Cardiac muscle cell (in vitro differentiated cells and primary cell): ENCODE results near the gene PTCD1. TPM values are rescaled to one million over a fixed set of nuclear protein-coding genes. Genes with fewer than 3 reads are reported as not detected.

Experiments
- DNase-seq, 2 donors: peaks; one replicate each; pipeline versions ENCODE4 v3.0.0 to v3.0.0-alpha.2; 2010 to 2017; ENCODE audit warnings: low read depth in 1 of 2, low spot score in 1 of 2
- H3K27ac ChIP-seq: fragments of 200-600 bp; sonication (generic); 2 replicates; pipeline ENCODE4 v1.5.1; 2016
- H3K27me3 ChIP-seq: fragments of 200-600 bp; sonication (generic); 2 replicates; pipeline ENCODE4 v1.6.0; 2016; ENCODE audit warnings: control low read depth
- H3K36me3 ChIP-seq: fragments of 200-600 bp; sonication (generic); 2 replicates; pipeline ENCODE4 v1.5.1; 2016; ENCODE audit warnings: control low read depth
- H3K4me1 ChIP-seq: fragments of 200-600 bp; sonication (generic); 2 replicates; pipeline ENCODE4 v1.8.1; 2017; ENCODE audit warnings: low read depth, mild to moderate bottlenecking, mixed run types
- H3K4me3 ChIP-seq: fragments of 200-600 bp; sonication (generic); 2 replicates; pipeline ENCODE4 v1.5.1; 2016; ENCODE audit warnings: mild to moderate bottlenecking
- H3K9me3 ChIP-seq: fragments of 200-600 bp; sonication (generic); 2 replicates; pipeline ENCODE4 v1.5.1; 2017; ENCODE audit warnings: low read depth, mild to moderate bottlenecking, control low read depth
- polyA plus RNA-seq: library from polyadenylated mRNA; unstranded; fragments of >200 nt; fragmentation: Nextera tagmentation; extraction: Ambion mirVana; gene quantifications from 2 replicates; pipeline ENCODE4 v1.2.1, GENCODE V29; 2016
- total RNA-seq: library from RNA; depleted of rRNA; stranded (reverse); fragments of >200 nt; gene quantifications from 2 replicates; pipeline ENCODE4 v1.2.3, GENCODE V29; 2016
- TF ChIP-seq, protein P1 (sequence below): IDR thresholded peaks from 2 replicates; pipeline ENCODE4 v1.5.1; 2012; ENCODE audit warnings: low read depth, mild to moderate bottlenecking, low read length

PTCD1 gene
- total and polyA plus RNA-seq, 2 experiments from 2014 or later: 6.1 to 27.9 TPM

DNA sequence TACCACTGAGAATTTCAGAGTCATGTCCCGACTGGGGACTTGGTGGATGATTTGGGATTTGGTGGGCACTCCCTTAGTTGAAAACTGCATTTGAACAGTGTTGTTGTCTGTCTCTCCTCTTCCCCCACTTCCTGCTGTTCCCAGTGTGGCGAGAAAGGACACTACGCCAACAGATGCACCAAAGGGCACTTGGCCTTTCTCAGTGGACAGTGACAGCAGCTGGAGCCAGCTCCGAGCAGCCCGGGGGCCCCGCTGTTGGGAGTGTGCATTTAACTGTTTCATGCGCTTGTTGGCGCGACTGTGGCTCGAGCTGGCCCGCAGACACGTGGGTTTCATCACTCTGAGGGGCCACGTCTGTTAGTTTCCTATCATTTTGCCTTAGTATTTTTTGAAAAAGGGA is 17.7 kb upstream of the PTCD1 start:
- TF ChIP-seq, protein P1, sequence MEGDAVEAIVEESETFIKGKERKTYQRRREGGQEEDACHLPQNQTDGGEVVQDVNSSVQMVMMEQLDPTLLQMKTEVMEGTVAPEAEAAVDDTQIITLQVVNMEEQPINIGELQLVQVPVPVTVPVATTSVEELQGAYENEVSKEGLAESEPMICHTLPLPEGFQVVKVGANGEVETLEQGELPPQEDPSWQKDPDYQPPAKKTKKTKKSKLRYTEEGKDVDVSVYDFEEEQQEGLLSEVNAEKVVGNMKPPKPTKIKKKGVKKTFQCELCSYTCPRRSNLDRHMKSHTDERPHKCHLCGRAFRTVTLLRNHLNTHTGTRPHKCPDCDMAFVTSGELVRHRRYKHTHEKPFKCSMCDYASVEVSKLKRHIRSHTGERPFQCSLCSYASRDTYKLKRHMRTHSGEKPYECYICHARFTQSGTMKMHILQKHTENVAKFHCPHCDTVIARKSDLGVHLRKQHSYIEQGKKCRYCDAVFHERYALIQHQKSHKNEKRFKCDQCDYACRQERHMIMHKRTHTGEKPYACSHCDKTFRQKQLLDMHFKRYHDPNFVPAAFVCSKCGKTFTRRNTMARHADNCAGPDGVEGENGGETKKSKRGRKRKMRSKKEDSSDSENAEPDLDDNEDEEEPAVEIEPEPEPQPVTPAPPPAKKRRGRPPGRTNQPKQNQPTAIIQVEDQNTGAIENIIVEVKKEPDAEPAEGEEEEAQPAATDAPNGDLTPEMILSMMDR: no peak
- no peak for DNase-seq
- H3K9me3 ChIP-seq: no peaks in the 10 kb centered on the region
- H3K27me3 ChIP-seq: no peaks in the 10 kb centered on the region
- H3K4me1 ChIP-seq: peaks cover 3% of the 10 kb centered on the region
- H3K36me3 ChIP-seq: peaks cover 37% of the 10 kb centered on the region
- H3K27ac ChIP-seq: peak overlapping the region; percentile 34
- no peak overlapping the region for H3K4me3 ChIP-seq

DNA sequence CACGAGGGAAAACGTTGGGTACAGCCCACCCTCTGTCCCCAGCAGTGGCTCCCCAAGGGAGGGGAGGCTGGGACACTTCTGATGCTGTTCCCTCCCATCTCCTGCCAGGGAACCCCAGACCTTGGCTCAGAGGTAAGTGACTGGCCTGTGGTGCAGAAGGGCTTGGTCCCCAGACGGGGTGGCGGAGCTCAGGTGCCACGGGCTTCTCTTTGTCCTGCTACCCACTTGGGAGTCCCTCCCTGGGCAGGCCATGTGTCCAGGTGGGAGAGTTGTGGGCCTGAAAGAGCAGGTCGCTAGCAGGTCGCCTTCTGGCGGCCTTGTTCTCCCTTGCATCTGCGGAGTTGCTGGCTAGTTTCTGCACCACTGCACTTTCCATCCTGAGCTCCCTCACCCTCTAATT is 17.3 kb upstream of the PTCD1 start:
- DNase-seq: no peak
- no peak overlapping the region for H3K4me3 ChIP-seq
- TF ChIP-seq, protein P1: no peak
- H3K27me3 ChIP-seq: no peaks in the 10 kb centered on the region
- H3K36me3 ChIP-seq: peaks cover 41% of the 10 kb centered on the region
- H3K4me1 ChIP-seq: peaks cover under 1% of the 10 kb centered on the region
- H3K9me3 ChIP-seq: no peaks in the 10 kb centered on the region
- H3K27ac ChIP-seq: peak overlapping the region; percentile 34

DNA sequence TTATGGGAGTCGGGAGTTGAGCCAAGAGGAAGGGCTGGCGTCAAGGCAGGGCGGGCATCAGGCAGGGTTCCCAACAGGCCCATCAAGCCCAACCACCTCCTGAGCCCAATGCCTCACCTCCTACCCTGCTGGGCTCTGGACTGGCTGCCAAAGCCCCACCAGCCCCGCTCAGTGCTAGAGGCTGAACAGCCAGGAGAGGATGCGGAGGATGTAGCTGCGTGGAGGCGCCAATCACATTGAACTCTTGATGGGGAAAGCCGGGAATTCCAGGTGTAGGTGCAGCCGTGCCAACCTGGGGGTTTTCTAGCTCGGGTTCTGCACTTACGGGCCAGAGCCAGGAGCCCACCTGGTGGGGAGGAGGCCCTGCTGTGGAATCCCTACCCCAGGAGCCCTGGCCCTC is 14.5 kb upstream of the PTCD1 start:
- Histone ChIP-seq H3K27me3 (no peaks in the 10 kb centered on the region), H3K4me1 (no peaks in the 10 kb centered on the region), H3K4me3 (no peak overlapping the region), H3K9me3 (no peaks in the 10 kb centered on the region), H3K36me3 (peaks cover 45% of the 10 kb centered on the region), H3K27ac (no peak overlapping the region)
- DNase-seq: no peak
- TF ChIP-seq, protein P1: no peak

DNA sequence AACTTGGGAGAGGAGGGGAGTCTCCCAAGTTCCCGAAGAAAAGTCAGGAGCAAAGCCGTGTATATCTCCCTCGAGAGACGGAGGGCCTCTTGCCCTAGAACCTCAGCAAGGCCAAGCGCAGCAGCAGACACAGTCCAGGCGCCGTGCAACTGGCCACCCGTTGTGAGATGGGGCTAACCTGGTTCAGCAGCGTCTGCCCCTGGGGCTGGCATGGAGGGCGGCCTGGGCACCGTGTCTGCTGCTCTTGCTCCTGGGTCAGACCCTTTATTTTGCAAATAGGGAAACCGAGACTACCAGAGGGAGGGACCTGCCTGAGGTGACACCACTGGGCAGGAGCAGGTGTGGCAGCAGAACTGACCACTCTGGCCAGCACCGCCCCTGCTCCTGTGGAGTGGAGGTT is 13.9 kb upstream of the PTCD1 start:
- H3K36me3 ChIP-seq: peaks cover 44% of the 10 kb centered on the region
- TF ChIP-seq, protein P1: no peak
- H3K27me3 ChIP-seq: no peaks in the 10 kb centered on the region
- H3K4me3 ChIP-seq: no peak overlapping the region
- H3K4me1 ChIP-seq: no peaks in the 10 kb centered on the region
- DNase-seq: no peak
- no peak overlapping the region for H3K27ac ChIP-seq
- no peaks in the 10 kb centered on the region for H3K9me3 ChIP-seq

DNA sequence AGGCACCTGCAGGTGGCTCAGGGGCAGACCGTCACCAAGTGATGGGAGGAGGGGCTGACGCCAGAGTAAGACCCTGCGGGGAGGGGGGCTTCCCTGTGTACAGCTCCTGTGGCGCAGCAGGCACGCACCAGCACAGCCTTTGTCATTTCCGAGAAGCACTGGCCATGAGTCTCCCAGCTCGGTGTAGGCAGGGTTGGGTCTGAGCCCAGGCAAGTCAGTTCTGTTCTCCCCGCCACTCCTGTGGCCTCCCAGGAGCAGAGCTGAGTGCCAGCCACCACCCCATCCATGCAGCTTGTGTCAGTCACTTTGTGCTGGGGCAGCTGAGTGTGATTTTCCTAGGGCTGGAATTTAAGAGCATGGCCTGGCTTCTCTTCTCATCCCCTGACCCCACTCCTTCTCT is 13.3 kb upstream of the PTCD1 start:
- no peak for DNase-seq
- TF ChIP-seq, protein P1: no peak
- H3K4me1 ChIP-seq: no peaks in the 10 kb centered on the region
- H3K9me3 ChIP-seq: no peaks in the 10 kb centered on the region
- H3K27ac ChIP-seq: no peak overlapping the region
- peaks cover 41% of the 10 kb centered on the region for H3K36me3 ChIP-seq
- no peak overlapping the region for H3K4me3 ChIP-seq
- H3K27me3 ChIP-seq: no peaks in the 10 kb centered on the region

DNA sequence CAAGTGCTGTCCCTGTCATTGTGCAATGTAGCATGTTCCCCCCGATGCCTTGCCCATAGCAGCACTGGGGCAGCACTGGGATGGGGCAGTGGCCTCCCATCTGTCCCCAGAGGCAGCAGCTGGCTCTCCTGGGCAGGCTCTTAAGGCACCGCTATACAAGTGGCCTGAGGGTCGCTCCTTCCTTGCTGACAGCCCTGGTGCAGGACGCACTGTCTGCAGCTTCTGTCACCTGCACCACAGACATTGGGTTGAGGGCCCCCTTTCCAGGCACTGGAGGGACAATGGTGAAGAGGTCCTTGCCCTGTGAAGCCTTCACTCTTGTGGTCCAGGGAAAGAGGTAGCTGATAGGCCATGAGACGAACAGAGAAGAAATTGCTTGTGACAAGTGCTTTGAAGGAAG is 10.7 kb upstream of the PTCD1 start:
- TF ChIP-seq, protein P1: no peak
- Histone ChIP-seq H3K4me3 (no peak overlapping the region), H3K27ac (no peak overlapping the region), H3K9me3 (no peaks in the 10 kb centered on the region), H3K4me1 (no peaks in the 10 kb centered on the region), H3K27me3 (no peaks in the 10 kb centered on the region), H3K36me3 (peaks cover 52% of the 10 kb centered on the region)
- no peak for DNase-seq
